ENCODE data around the gene TEX53.

TEX53 gene

DNA sequence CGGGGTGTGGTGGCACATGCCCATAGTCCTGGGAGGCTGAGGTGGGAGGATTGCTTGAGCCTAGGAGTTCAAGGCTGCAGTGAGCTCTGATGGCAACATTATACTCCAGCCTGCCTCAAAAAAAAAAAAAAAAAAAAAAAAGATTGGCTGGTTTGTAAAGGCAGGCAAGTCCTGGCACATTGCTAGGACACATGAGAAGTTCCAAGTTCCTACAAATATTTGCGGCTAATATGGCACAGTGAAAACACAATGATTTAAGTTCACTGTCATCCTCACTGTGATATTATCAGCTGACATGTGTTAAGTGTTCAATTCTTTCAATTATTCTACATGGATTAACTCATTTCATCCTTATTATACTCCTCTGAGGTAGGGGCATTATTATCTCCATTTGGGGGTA lies 26.4 kb downstream of the TEX53 start:
- Histone ChIP-seq H3K27me3 (ENCODE audit: low read depth, low read length) (no peaks in the 10 kb centered on the region), H3K27ac (ENCODE audit: low read length) (no peak overlapping the region), H3K36me3 (ENCODE audit: control insufficient read depth in 1 of 2, insufficient read depth in 2 of 2, low read length in 2 of 2) (peaks cover 38 to 84% of the 10 kb centered on the region in 2 donors), H3K9me3 (ENCODE audit: control insufficient read depth in 1 of 2, low read length in 2 of 2) (no peaks in the 10 kb centered on the region), H3K4me3 (ENCODE audit: low read depth in 1 of 2, low read length in 2 of 2) (no peak overlapping the region), H3K4me1 (ENCODE audit: control insufficient read depth in 1 of 2, insufficient read depth in 2 of 2, low read length in 2 of 2) (no peaks in the 10 kb centered on the region)

DNA sequence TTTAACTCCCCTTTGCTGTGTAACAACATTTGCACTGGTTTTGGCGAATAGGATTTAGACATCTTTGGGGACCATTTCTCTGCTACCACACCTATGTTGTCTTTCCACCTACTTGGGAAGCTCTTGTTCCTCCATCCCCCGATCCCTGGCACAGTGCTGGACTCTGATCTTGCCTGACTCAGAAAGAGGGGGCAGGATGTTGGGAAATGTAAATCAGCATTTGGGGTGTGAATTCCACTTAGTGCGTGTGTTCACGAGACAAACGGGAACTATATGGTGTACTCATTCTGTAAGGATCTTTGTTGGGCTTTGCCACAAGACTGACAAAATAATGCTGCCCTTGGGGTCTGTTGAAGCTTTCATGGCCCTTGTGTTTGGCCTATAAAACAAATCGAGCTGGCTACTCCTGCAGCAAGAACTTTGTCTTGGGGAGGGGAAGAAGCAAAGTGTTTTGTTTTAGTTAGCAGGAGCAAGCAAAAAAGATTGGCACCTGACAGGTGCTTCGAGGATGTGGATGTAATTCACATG lies 28.0 kb downstream of the TEX53 start:
- no peaks in the 10 kb centered on the region for H3K9me3 ChIP-seq (ENCODE audit: control insufficient read depth in 1 of 2, low read length in 2 of 2)
- no peak overlapping the region for H3K27ac ChIP-seq (ENCODE audit: low read length)
- no peaks in the 10 kb centered on the region for H3K27me3 ChIP-seq (ENCODE audit: low read depth, low read length)

DNA sequence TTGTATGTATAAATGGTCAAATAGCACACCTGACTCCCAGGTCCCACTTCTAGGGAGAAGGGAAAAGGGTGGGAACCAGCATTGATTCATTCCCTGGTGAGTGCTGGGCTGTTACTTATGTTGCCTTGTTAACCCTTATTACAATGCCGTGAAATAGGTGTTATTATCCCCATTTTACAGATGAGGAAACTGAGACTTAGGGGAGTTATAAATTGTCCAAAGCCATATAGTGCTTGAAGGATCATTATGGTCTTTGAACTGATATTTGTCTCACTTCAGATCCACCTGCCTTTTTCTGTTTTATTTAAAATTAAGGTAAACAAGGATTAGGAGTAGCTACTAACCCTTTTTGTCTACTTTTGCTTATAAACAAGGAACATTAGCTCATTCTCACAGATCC lies 30.1 kb downstream of the TEX53 start:
- Histone ChIP-seq H3K4me3 (ENCODE audit: low read depth in 1 of 2, low read length in 2 of 2) (no peak overlapping the region), H3K36me3 (ENCODE audit: control insufficient read depth in 1 of 2, insufficient read depth in 2 of 2, low read length in 2 of 2) (peaks cover 22 to 52% of the 10 kb centered on the region in 2 donors), H3K27ac (ENCODE audit: low read length) (no peak overlapping the region), H3K4me1 (ENCODE audit: control insufficient read depth in 1 of 2, insufficient read depth in 2 of 2, low read length in 2 of 2) (no peaks in the 10 kb centered on the region), H3K27me3 (ENCODE audit: low read depth, low read length) (no peaks in the 10 kb centered on the region), H3K9me3 (ENCODE audit: control insufficient read depth in 1 of 2, low read length in 2 of 2) (no peaks in the 10 kb centered on the region)

More for the DNA sequence above, 28.0 kb downstream of the TEX53 start:
- Histone ChIP-seq H3K4me3 (ENCODE audit: low read depth in 1 of 2, low read length in 2 of 2) (no peak overlapping the region), H3K4me1 (ENCODE audit: control insufficient read depth in 1 of 2, insufficient read depth in 2 of 2, low read length in 2 of 2) (no peaks in the 10 kb centered on the region), H3K36me3 (ENCODE audit: control insufficient read depth in 1 of 2, insufficient read depth in 2 of 2, low read length in 2 of 2) (peaks cover 36 to 72% of the 10 kb centered on the region in 2 donors)

DNA sequence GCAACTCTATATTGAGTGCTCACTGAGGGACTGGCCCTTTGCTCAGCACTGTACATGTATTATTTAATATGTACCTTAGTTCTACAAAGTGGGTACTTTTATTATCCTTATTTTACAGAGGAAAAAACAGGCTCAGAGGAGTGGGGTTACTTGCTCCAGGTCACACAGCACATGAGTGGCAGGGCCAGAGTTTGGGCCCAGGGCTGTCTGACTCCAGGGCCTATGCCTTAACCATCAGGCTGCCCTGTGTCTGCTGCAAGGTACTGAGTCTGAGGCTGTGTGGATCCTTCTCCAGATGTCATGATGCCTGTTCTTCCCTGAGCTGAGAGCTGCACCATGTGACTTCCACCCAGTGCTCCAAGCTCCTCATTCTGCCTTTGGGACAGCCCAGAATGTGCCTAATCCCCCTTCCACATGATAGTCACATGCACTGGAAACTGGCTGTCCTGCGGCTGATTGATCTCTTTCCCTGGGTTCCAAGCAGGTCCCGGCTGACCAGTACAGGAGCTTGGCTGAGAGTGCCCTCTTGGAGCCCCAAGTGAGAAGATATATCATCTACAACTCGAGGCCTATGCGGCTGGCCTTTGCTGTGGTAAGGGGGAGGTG lies 31.1 kb downstream of the TEX53 start:
- Histone ChIP-seq H3K27me3 (ENCODE audit: low read depth, low read length) (no peaks in the 10 kb centered on the region), H3K27ac (ENCODE audit: low read length) (no peak overlapping the region), H3K9me3 (ENCODE audit: control insufficient read depth in 1 of 2, low read length in 2 of 2) (no peaks in the 10 kb centered on the region), H3K4me3 (ENCODE audit: low read depth in 1 of 2, low read length in 2 of 2) (no peak overlapping the region), H3K4me1 (ENCODE audit: control insufficient read depth in 1 of 2, insufficient read depth in 2 of 2, low read length in 2 of 2) (peaks cover 0 to 4% of the 10 kb centered on the region in 2 donors), H3K36me3 (ENCODE audit: control insufficient read depth in 1 of 2, insufficient read depth in 2 of 2, low read length in 2 of 2) (peaks cover 19 to 47% of the 10 kb centered on the region in 2 donors)

DNA sequence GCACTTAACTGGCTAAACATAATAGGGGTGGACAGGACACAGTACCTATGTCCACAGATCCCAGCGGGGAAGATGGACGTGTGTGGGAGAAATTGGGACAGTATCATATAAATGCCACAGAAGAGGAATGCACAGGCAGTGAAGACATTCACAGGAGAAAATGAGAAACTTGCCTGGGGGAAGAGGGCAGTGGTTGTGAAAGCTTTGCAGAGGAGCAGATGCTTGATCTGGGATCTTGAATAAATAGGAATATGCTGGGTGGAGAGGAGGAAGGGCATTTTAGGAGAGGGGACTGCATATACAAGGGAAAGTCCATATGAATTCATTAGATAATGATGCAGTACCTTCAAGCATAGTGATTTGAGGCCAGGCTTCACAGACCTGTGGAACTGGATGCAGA lies 32.9 kb downstream of the TEX53 start:
- Histone ChIP-seq H3K27me3 (ENCODE audit: low read depth, low read length) (no peaks in the 10 kb centered on the region), H3K4me1 (ENCODE audit: control insufficient read depth in 1 of 2, insufficient read depth in 2 of 2, low read length in 2 of 2) (peaks cover 0 to 4% of the 10 kb centered on the region in 2 donors), H3K36me3 (ENCODE audit: control insufficient read depth in 1 of 2, insufficient read depth in 2 of 2, low read length in 2 of 2) (peaks cover 13 to 30% of the 10 kb centered on the region in 2 donors), H3K4me3 (ENCODE audit: low read depth in 1 of 2, low read length in 2 of 2) (no peak overlapping the region), H3K9me3 (ENCODE audit: control insufficient read depth in 1 of 2, low read length in 2 of 2) (no peaks in the 10 kb centered on the region), H3K27ac (ENCODE audit: low read length) (no peak overlapping the region)

DNA sequence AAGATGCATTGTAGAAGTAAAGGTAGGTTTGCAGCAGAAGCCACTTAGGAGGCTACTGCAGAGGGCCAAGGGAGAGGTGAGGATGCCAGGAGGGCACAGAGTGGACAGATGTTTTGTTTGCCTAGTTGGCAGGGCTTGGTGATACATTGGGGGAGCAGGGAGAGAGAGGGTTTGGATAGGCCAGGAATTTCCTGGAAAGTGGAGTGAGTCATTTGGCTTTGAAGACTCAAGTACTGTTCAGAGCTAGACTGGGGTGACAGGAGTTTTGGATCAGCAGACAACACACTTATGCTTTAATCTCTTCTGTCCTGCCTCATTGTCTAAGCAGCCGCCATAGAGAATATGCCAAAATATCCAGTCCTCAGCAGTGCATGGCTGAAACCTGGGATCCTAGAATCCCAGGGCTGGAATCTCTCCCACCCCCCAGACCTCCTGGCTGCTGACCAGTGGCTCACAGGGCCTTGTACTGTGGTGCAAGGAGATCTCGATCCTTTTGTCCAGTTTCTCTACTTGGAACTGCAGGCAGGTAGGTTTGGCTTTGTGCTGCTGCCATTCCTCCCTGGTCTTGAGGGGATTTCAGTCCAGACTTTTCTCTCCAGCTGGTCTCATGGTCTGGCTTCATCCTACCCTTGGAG lies 35.5 kb downstream of the TEX53 start:
- Histone ChIP-seq H3K36me3 (ENCODE audit: control insufficient read depth in 1 of 2, insufficient read depth in 2 of 2, low read length in 2 of 2) (peaks cover 0 to 20% of the 10 kb centered on the region in 2 donors), H3K4me1 (ENCODE audit: control insufficient read depth in 1 of 2, insufficient read depth in 2 of 2, low read length in 2 of 2) (peaks cover 0 to 5% of the 10 kb centered on the region in 2 donors), H3K27ac (ENCODE audit: low read length) (no peak overlapping the region)

DNA sequence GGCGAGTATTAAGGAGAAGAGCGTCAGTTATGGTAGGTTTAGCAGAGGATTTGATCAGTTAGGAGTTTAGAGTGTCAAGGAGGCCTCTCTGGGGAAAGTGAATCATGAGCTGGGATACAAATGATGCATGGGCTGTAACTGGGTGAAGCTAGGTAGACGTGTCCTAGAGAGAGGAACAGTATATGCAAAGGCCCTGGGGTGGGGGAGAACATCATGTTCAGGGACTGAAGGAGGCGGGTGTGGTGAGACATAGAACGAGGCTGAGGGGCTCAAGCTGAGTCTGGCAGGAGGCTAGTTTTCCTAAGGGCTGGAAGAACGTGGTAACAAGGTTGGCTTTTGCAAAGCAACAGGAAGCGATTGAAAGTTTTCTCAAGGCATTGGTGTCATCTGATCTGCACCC lies 36.0 kb downstream of the TEX53 start:
- peaks cover 0 to 15% of the 10 kb centered on the region in 2 donors for H3K36me3 ChIP-seq (ENCODE audit: control insufficient read depth in 1 of 2, insufficient read depth in 2 of 2, low read length in 2 of 2)
- no peak overlapping the region for H3K27ac ChIP-seq (ENCODE audit: low read length)

More for the DNA sequence above, 35.5 kb downstream of the TEX53 start:
- H3K27me3 ChIP-seq (ENCODE audit: low read depth, low read length), result no peaks in the 10 kb centered on the region
- no peak overlapping the region for H3K4me3 ChIP-seq (ENCODE audit: low read depth in 1 of 2, low read length in 2 of 2)
- no peaks in the 10 kb centered on the region for H3K9me3 ChIP-seq (ENCODE audit: control insufficient read depth in 1 of 2, low read length in 2 of 2)

DNA sequence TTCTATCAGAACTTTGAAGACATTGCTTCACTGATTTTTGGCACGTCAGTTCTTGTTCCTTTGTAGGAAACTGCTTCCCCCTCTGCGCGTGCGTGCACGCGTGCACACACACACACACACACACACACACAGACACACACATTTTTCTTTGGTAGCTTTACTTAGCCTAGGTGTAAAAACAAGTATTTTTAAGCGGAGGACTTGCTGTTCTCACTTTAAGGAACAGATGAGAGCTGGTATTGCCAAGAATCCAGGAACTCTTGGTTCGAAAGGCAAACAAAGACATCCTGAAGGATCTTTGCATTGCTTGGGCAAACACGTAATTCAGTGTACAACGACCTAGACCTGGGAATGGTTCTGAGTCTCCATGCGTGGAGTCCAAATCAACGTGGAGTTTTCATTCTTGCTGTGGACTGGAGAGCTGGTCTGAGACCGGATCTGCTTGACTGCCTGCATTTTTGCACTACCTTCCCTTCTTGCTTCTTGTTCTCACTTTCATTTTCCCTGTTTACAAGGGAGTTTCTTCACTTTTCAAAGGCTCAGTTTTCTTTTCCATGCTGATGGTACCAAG lies 38.3 kb downstream of the TEX53 start:
- Histone ChIP-seq H3K27ac (ENCODE audit: low read length) (peak overlapping the region; percentile 45), H3K27me3 (ENCODE audit: low read depth, low read length) (no peaks in the 10 kb centered on the region), H3K36me3 (ENCODE audit: control insufficient read depth in 1 of 2, insufficient read depth in 2 of 2, low read length in 2 of 2) (peaks cover 0 to 14% of the 10 kb centered on the region in 2 donors), H3K9me3 (ENCODE audit: control insufficient read depth in 1 of 2, low read length in 2 of 2) (no peaks in the 10 kb centered on the region), H3K4me3 (ENCODE audit: low read depth in 1 of 2, low read length in 2 of 2) (peak overlapping the region in 1 of 2 donors; percentile 31), H3K4me1 (ENCODE audit: control insufficient read depth in 1 of 2, insufficient read depth in 2 of 2, low read length in 2 of 2) (peaks cover 5 to 11% of the 10 kb centered on the region in 2 donors)

More for the DNA sequence above, 36.0 kb downstream of the TEX53 start:
- peaks cover 5 to 11% of the 10 kb centered on the region in 2 donors for H3K4me1 ChIP-seq (ENCODE audit: control insufficient read depth in 1 of 2, insufficient read depth in 2 of 2, low read length in 2 of 2)
- H3K27me3 ChIP-seq (ENCODE audit: low read depth, low read length), result no peaks in the 10 kb centered on the region
- H3K4me3 ChIP-seq (ENCODE audit: low read depth in 1 of 2, low read length in 2 of 2), result no peak overlapping the region
- no peaks in the 10 kb centered on the region for H3K9me3 ChIP-seq (ENCODE audit: control insufficient read depth in 1 of 2, low read length in 2 of 2)

DNA sequence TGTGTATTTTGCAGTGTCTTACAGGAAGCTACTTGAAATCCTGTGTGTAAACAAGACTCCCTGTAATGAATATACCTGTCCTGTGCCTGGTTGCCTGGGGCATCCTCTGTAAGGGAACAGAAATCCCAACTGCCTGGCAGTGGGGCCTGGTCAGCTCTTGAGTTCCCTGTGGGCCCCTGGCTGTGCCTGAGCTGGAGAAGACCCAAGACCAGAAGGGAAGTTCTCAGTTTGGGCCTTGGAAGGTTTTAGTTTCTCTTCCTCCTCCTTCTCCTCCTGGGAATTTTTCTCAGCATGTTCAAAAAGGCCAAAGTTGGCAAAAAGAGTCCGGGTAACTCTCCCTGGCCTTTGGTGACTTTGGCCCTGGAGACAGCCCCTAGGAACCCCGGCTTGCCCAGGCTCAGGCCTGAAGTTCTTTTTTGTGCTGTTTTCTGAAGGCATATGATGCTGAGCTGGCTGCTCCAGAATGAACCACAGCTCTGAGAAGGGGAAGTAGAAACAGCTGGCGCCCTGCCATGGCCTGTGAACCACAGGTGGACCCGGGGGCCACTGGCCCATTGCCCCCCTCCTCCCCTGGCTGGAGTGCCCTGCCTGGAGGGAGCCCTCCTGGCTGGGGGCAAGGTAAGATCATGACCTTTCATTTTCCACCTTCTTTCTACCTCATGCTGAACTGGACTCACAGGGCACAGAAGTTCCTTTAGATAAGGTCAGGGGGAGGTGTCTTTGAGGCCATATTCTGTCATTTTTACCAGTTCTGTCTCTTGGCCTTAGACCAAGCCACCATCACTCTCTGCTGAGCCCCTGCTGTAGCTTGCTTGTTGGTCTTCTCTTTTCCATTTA lies 40.7 kb downstream of the TEX53 start:
- Histone ChIP-seq H3K9me3 (ENCODE audit: control insufficient read depth in 1 of 2, low read length in 2 of 2) (no peaks in the 10 kb centered on the region), H3K27me3 (ENCODE audit: low read depth, low read length) (no peaks in the 10 kb centered on the region), H3K4me1 (ENCODE audit: control insufficient read depth in 1 of 2, insufficient read depth in 2 of 2, low read length in 2 of 2) (peaks cover 8 to 20% of the 10 kb centered on the region in 2 donors), H3K4me3 (ENCODE audit: low read depth in 1 of 2, low read length in 2 of 2) (no peak overlapping the region), H3K36me3 (ENCODE audit: control insufficient read depth in 1 of 2, insufficient read depth in 2 of 2, low read length in 2 of 2) (peaks cover 0 to 14% of the 10 kb centered on the region in 2 donors), H3K27ac (ENCODE audit: low read length) (peak overlapping the region; percentile 2)

DNA sequence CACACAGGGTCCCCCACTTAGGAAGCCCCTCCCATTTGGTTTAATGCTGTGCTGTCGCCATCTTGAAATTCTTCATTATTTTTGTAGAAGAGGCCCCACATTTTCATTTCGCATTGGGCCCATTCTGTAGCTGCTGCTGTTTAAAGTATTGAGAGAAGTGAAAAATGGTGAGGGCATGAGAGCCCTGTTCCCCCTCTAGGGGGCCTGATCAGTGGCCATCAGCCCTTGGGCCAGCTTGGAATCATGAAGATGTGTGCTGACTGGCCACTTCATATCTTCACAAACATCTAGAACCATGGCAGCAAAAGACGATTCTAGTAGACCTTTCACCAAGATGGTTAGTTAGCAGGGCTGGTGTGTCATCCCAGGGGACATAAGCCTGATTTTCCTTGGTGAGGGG lies 43.2 kb downstream of the TEX53 start:
- H3K4me3 ChIP-seq (ENCODE audit: low read depth in 1 of 2, low read length in 2 of 2), result no peak overlapping the region
- no peaks in the 10 kb centered on the region for H3K9me3 ChIP-seq (ENCODE audit: control insufficient read depth in 1 of 2, low read length in 2 of 2)
- H3K27ac ChIP-seq (ENCODE audit: low read length), result no peak overlapping the region
- H3K27me3 ChIP-seq (ENCODE audit: low read depth, low read length), result no peaks in the 10 kb centered on the region
- peaks cover 0 to 13% of the 10 kb centered on the region in 2 donors for H3K36me3 ChIP-seq (ENCODE audit: control insufficient read depth in 1 of 2, insufficient read depth in 2 of 2, low read length in 2 of 2)
- peaks cover 8 to 23% of the 10 kb centered on the region in 2 donors for H3K4me1 ChIP-seq (ENCODE audit: control insufficient read depth in 1 of 2, insufficient read depth in 2 of 2, low read length in 2 of 2)

DNA sequence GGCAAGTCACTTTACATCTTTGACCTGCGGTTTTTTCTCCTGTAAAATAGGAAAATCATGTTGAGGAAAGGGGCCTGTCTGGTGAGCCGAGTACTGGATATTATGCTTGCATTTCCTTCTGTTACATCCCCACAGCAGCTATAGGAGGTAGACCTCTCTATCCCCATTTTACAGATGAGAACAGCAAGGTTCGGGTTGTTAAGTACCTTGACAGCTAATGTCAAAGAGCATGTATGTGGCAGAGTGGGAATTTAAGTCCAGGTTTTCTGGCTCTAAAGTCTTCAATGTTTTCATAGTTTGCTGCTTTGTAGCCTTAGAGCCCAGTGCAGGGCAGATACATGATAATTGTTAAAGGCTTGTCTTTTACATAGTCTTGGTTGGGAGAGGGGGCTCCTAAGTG lies 43.7 kb downstream of the TEX53 start:
- no peaks in the 10 kb centered on the region for H3K9me3 ChIP-seq (ENCODE audit: control insufficient read depth in 1 of 2, low read length in 2 of 2)
- H3K27me3 ChIP-seq (ENCODE audit: low read depth, low read length), result no peaks in the 10 kb centered on the region
- peaks cover 8 to 23% of the 10 kb centered on the region in 2 donors for H3K4me1 ChIP-seq (ENCODE audit: control insufficient read depth in 1 of 2, insufficient read depth in 2 of 2, low read length in 2 of 2)
- H3K4me3 ChIP-seq (ENCODE audit: low read depth in 1 of 2, low read length in 2 of 2), result no peak overlapping the region
- H3K27ac ChIP-seq (ENCODE audit: low read length), result no peak overlapping the region
- peaks cover 0 to 9% of the 10 kb centered on the region in 2 donors for H3K36me3 ChIP-seq (ENCODE audit: control insufficient read depth in 1 of 2, insufficient read depth in 2 of 2, low read length in 2 of 2)
